H54 (cell line): Measurements from ENCODE around the gene KCNJ5.
A peak's percentile ranks its signal among the peaks of the same experiment; 100 is the strongest.

Experiments used
- DNase-seq: peaks from one replicate; pipeline ENCODE4 v3.0.0; 2011; ENCODE audit warnings: low spot score, mixed read lengths; ENCODE audit not compliant: insufficient read length
- FAIRE-seq: peaks from 3 replicates; lab custom pipeline; 2011; peaks lifted over from hg19 to GRCh38; lab: Jason Lieb, UNC
- POLR2A ChIP-seq: IDR thresholded peaks from 2 replicates; pipeline ENCODE4 v1.6.1; 2011; ENCODE audit warnings: low read depth, mild to moderate bottlenecking, low read length

Gene KCNJ5

GRCh38 chr11:128906185-128907050 is 15.3 kb downstream of the KCNJ5 start:
- FAIRE-seq: no peak
- TF ChIP-seq POLR2A: no peak
- DNase-seq: no peak

- no peak for DNase-seq
- FAIRE-seq: no peak
- TF ChIP-seq POLR2A: no peak
Measured at GRCh38 chr11:128907585-128907984, 16.4 kb downstream of the KCNJ5 start.

GRCh38 chr11:128908391-128909246 is 17.5 kb downstream of the KCNJ5 start:
- FAIRE-seq (no peak), DNase-seq (peak; percentile 50)
- TF ChIP-seq POLR2A: no peak

GRCh38 chr11:128909438-128910125 is 18.4 kb downstream of the KCNJ5 start:
- TF ChIP-seq POLR2A: no peak
- DNase-seq (no peak), FAIRE-seq (no peak)

GRCh38 chr11:128910576-128910975 is 19.4 kb downstream of the KCNJ5 start:
- no peak for DNase-seq
- no peak for FAIRE-seq
- no peak for TF ChIP-seq POLR2A

GRCh38 chr11:128911239-128911638 is 20.1 kb downstream of the KCNJ5 start:
- FAIRE-seq (no peak), DNase-seq (no peak)
- TF ChIP-seq POLR2A: no peak

- no peak for TF ChIP-seq POLR2A
- FAIRE-seq (no peak), DNase-seq (no peak)
Measured at GRCh38 chr11:128911701-128912100, 20.5 kb downstream of the KCNJ5 start.

- FAIRE-seq: no peak
Measured at GRCh38 chr11:128913806-128914205, 22.6 kb downstream of the KCNJ5 start.

GRCh38 chr11:128914216-128915148 is 23.3 kb downstream of the KCNJ5 start:
- FAIRE-seq: no peak
- DNase-seq: no peak
- TF ChIP-seq POLR2A: no peak

More at GRCh38 chr11:128913806-128914205, 22.6 kb downstream of the KCNJ5 start:
- no peak for TF ChIP-seq POLR2A
- DNase-seq: no peak

GRCh38 chr11:128915149-128915521 is 24.0 kb downstream of the KCNJ5 start:
- TF ChIP-seq POLR2A: no peak
- FAIRE-seq (no peak), DNase-seq (no peak)

- no peak for TF ChIP-seq POLR2A
- FAIRE-seq (no peak), DNase-seq (no peak)
Measured at GRCh38 chr11:128916037-128916572, 24.9 kb downstream of the KCNJ5 start.

GRCh38 chr11:128916681-128917080 is 25.5 kb downstream of the KCNJ5 start:
- no peak for DNase-seq
- no peak for FAIRE-seq
- no peak for TF ChIP-seq POLR2A
